Caco-2 (cell line): Measurements from ENCODE around the gene UST. TPM values are rescaled to one million over a fixed set of nuclear protein-coding genes. Genes with fewer than 3 reads are reported as not detected.
"Not testable (repeated sequence)": the region's sequence is repeated elsewhere in the genome, so short reads cannot be mapped to it uniquely, and the experiment has no call there.

Experiments used
- BruUV-seq: library from RNA; stranded (reverse); fragments of 400-500 nt; replicated peaks from 2 replicates; lab custom pipeline; 2021; lab: Mats Ljungman, UMichigan
- CTCF ChIA-PET: fragments of 300-600 bp; sonication (Branson Sonifier 250); formaldehyde crosslinking; loops from one replicate; lab custom pipeline; 2022; ENCODE audit warnings: antibody characterized with exemption; lab: Charles Lee
- POLR2A ChIA-PET: fragments of 300-600 bp; sonication (Branson Sonifier 250); formaldehyde crosslinking; loops from one replicate; lab custom pipeline; 2022; ENCODE audit warnings: antibody characterized with exemption; lab: Charles Lee
- DNase-seq, 2 experiments: peaks; one replicate each; pipeline versions ENCODE4 v3.0.0 to v3.0.0-alpha.2; 2020 to 2022
- H3K27me3 ChIP-seq: replicated peaks from 2 replicates; pipeline ENCODE4 v1.6.0; 2011; ENCODE audit warnings: low read length; ENCODE audit not compliant: control insufficient read depth, insufficient read depth
- H3K36me3 ChIP-seq: 2 replicates; pipeline ENCODE4 v1.5.1; 2011; ENCODE audit warnings: low read length; ENCODE audit not compliant: control insufficient read depth, insufficient read depth
- H3K4me1 ChIP-seq: fragments of 250-450 bp; sonication (Bioruptor Pico); 2 replicates; pipeline ENCODE4 v1.5.1; 2020; ENCODE audit warnings: mild to moderate bottlenecking
- H3K4me3 ChIP-seq: 2 replicates; pipeline ENCODE4 v1.5.1; 2011; ENCODE audit warnings: low read depth, mild to moderate bottlenecking, control low read depth, low read length
- H3K9me3 ChIP-seq: fragments of 250-450 bp; sonication (Bioruptor Pico); 2 replicates; pipeline ENCODE4 v1.5.1; 2020; ENCODE audit warnings: mild to moderate bottlenecking, moderate library complexity
- H3K27ac Mint-ChIP-seq: one replicate; pipeline ENCODE4 v1.8.0; 2022; ENCODE audit warnings: mixed read lengths; ENCODE audit not compliant: unreplicated experiment
- H3K27me3 Mint-ChIP-seq: one replicate; pipeline ENCODE4 v1.8.0; 2022; ENCODE audit warnings: mixed read lengths; ENCODE audit not compliant: insufficient read depth, unreplicated experiment
- H3K36me3 Mint-ChIP-seq: one replicate; pipeline ENCODE4 v1.8.0; 2022; ENCODE audit warnings: mild to moderate bottlenecking, mixed read lengths; ENCODE audit not compliant: insufficient read depth, unreplicated experiment
- H3K4me1 Mint-ChIP-seq: one replicate; pipeline ENCODE4 v1.8.0; 2022; ENCODE audit warnings: low read depth, mixed read lengths; ENCODE audit not compliant: unreplicated experiment
- H3K4me3 Mint-ChIP-seq: one replicate; pipeline ENCODE4 v1.8.0; 2022; ENCODE audit warnings: mild to moderate bottlenecking, moderate library complexity, mixed read lengths; ENCODE audit not compliant: unreplicated experiment
- H3K9me3 Mint-ChIP-seq: one replicate; pipeline ENCODE4 v1.8.0; 2022; ENCODE audit warnings: mixed read lengths; ENCODE audit not compliant: unreplicated experiment
- CTCF ChIP-seq, 2 experiments: fragments of 200-600 bp in 1 of 2; IDR thresholded peaks; 1 replicate in 1 of 2; 2 replicates in 1 of 2; pipeline versions ENCODE4 v1.5.1 to v1.8.0; 2011 to 2022; ENCODE audit warnings: antibody characterized with exemption in 1 of 2, control low read depth in 1 of 2, inconsistent platforms in 1 of 2, low read depth in 1 of 2, low read length in 1 of 2, mild to moderate bottlenecking in 1 of 2, moderate library complexity in 1 of 2; ENCODE audit not compliant: insufficient read depth in 1 of 2, severe bottlenecking in 1 of 2, unreplicated experiment in 1 of 2
- intact Hi-C: fragments of 100-400 bp; cut with micrococcal nuclease; formaldehyde crosslinking; loops from one replicate; pipeline ENCODE4 v1.10.0; 2022; ENCODE audit not compliant: unreplicated experiment
- total RNA-seq: library from RNA; stranded (reverse); gene quantifications from 2 replicates; pipeline ENCODE4 v1.2.3, GENCODE V29; 2022

UST gene
- total RNA-seq, 1 experiment from 2014 or later: not detected

- Histone ChIP-seq H3K4me3 (no peak overlapping the region), H3K27me3 (no peaks in the 10 kb centered on the region), H3K36me3 (no peaks in the 10 kb centered on the region), H3K4me1 (no peaks in the 10 kb centered on the region), H3K9me3 (peaks cover 14% of the 10 kb centered on the region)
- Mint-ChIP-seq H3K27me3 (peaks cover 7% of the 10 kb centered on the region), H3K36me3 (no peaks in the 10 kb centered on the region), H3K4me3 (no peak overlapping the region), H3K4me1 (no peaks in the 10 kb centered on the region), H3K9me3 (peaks cover 27% of the 10 kb centered on the region), H3K27ac (no peak overlapping the region)
- no TSS peak for BruUV-seq
- intact Hi-C loops: no loop called here
- TF ChIP-seq CTCF (IDR thresholded peaks at IDR 0.05; ENCODE audit: insufficient read depth in 1 of 2, low read depth in 1 of 2, low read length in 1 of 2, severe bottlenecking in 1 of 2, unreplicated experiment in 1 of 2): no peak
- POLR2A ChIA-PET: no interaction called here
- CTCF ChIA-PET: no interaction called here
- no peak for DNase-seq
Observed at GRCh38 chr6:149001422-149001821, 254.6 kb downstream of the UST start.

GRCh38 chr6:149003560-149003959 is 256.7 kb downstream of the UST start:
- intact Hi-C loops: no loop called here
- Histone ChIP-seq H3K4me3 (no peak overlapping the region), H3K36me3 (no peaks in the 10 kb centered on the region), H3K4me1 (no peaks in the 10 kb centered on the region), H3K9me3 (peaks cover 12% of the 10 kb centered on the region), H3K27me3 (no peaks in the 10 kb centered on the region)
- peaks cover 27% of the 10 kb centered on the region for H3K9me3 Mint-ChIP-seq
- no peaks in the 10 kb centered on the region for H3K36me3 Mint-ChIP-seq
- BruUV-seq: no TSS peak
- ChIA-PET CTCF (no interaction called here), POLR2A (no interaction called here)
- DNase-seq: no peak
- no peak overlapping the region for H3K4me3 Mint-ChIP-seq
- peaks cover 8% of the 10 kb centered on the region for H3K27me3 Mint-ChIP-seq
- H3K4me1 Mint-ChIP-seq: no peaks in the 10 kb centered on the region
- no peak for TF ChIP-seq CTCF (IDR thresholded peaks at IDR 0.05; ENCODE audit: insufficient read depth in 1 of 2, low read depth in 1 of 2, low read length in 1 of 2, severe bottlenecking in 1 of 2, unreplicated experiment in 1 of 2)
- H3K27ac Mint-ChIP-seq: no peak overlapping the region

GRCh38 chr6:149004664-149005063 is 257.8 kb downstream of the UST start:
- H3K27me3 ChIP-seq: no peaks in the 10 kb centered on the region
- H3K9me3 Mint-ChIP-seq: peaks cover 33% of the 10 kb centered on the region
- ChIA-PET CTCF (no interaction called here), POLR2A (no interaction called here)
- no peaks in the 10 kb centered on the region for H3K4me1 Mint-ChIP-seq
- H3K36me3 Mint-ChIP-seq: no peaks in the 10 kb centered on the region
- H3K9me3 ChIP-seq: peaks cover 12% of the 10 kb centered on the region
- H3K4me3 ChIP-seq: no peak overlapping the region
- peaks cover 10% of the 10 kb centered on the region for H3K27me3 Mint-ChIP-seq
- no peak overlapping the region for H3K27ac Mint-ChIP-seq
- no peak overlapping the region for H3K4me3 Mint-ChIP-seq
- no peak for TF ChIP-seq CTCF (IDR thresholded peaks at IDR 0.05; ENCODE audit: insufficient read depth in 1 of 2, low read depth in 1 of 2, low read length in 1 of 2, severe bottlenecking in 1 of 2, unreplicated experiment in 1 of 2)
- BruUV-seq: no TSS peak
- no peaks in the 10 kb centered on the region for H3K36me3 ChIP-seq
- intact Hi-C loops: no loop called here
- no peaks in the 10 kb centered on the region for H3K4me1 ChIP-seq
- no peak for DNase-seq

GRCh38 chr6:149006236-149006635 is 259.4 kb downstream of the UST start:
- H3K27me3 ChIP-seq, H3K36me3 ChIP-seq, CTCF ChIA-PET, H3K4me1 Mint-ChIP-seq, H3K4me1 ChIP-seq, BruUV-seq, H3K27ac Mint-ChIP-seq, H3K4me3 Mint-ChIP-seq, intact Hi-C loops, H3K4me3 ChIP-seq, POLR2A ChIA-PET, DNase-seq, H3K9me3 ChIP-seq, H3K36me3 Mint-ChIP-seq: not testable (repeated sequence)
- Mint-ChIP-seq H3K27me3 (peaks cover 10% of the 10 kb centered on the region), H3K9me3 (peaks cover 19% of the 10 kb centered on the region)
